ENCODE results near the gene ATP9B. TPM values are rescaled to one million over a fixed set of nuclear protein-coding genes. Genes with fewer than 3 reads are reported as not detected.

ATP9B gene
- total RNA-seq, 1 experiment from 2014 or later = 20.9 TPM

DNA sequence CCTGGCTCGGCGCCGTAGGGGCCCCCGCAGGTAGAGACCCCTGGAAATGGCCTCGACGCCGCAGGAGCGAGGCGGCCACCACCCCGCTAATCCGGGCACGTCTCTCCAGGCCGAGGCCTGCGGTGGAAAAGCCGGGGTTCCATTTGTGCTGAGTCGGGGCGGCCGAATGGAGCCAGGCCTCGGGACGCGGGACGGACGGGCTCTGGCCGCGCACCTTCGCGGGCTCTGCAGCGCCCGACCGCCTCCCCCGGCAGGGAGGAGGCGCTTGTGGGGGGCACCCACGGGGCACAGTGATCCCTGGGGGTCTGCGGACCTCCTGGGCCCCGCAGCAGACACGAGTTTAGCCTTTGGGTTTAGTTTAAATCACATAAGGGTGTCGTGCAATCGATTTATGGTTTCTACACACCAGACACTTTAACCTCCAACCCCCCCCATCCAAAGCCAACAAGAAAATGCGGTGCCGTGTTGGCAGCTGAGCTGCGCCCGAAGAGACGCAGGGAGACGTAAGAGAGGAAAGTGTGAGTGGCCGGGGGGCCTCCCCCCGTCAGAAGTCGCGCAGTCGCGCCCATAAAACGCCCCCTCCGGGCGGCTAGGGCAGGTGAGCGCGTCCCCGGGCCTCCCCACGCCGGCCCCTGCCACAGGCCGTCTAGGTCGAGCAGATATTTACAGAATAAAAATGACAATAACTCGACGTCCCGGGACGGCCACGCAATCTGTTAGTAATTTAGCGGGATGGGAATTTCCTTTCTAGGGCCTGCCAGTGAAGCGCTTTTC, 325.5 kb downstream of the ATP9B start:
- no peak for DNase-seq
- peaks cover 3 to 12% of the 10 kb centered on the region in 2 experiments for H3K4me1 Mint-ChIP-seq
- H3K27me3 ChIP-seq (ENCODE audit: insufficient read depth, low read length) = peaks cover 53% of the 10 kb centered on the region

More for the DNA sequence above, 325.5 kb downstream of the ATP9B start:
- 0 out of 3 replicates have a peak, but pooled peaks have one; percentile 15 for TF ChIP-seq CTCF (conservative IDR thresholded peaks at IDR 0.05)
- Histone ChIP-seq H4K91ac (ENCODE audit: insufficient read length, low read depth, low read length) (no peak overlapping the region), H4K5ac (ENCODE audit: insufficient read length, low read depth, low read length) (no peak overlapping the region), H2BK20ac (ENCODE audit: low read depth, low read length, poor library complexity, severe bottlenecking) (no peak overlapping the region), H2BK15ac (ENCODE audit: low read depth, low read length) (no peak overlapping the region; the same call in 1 of the 2 replicates), H3K9ac (ENCODE audit: extremely low read depth, insufficient read length, low read length) (no peak overlapping the region), H4K20me1 (ENCODE audit: control insufficient read depth, insufficient read depth, insufficient read length) (no peaks in the 10 kb centered on the region), H2AFZ (ENCODE audit: low read length) (no peak overlapping the region), H3K23me2 (ENCODE audit: insufficient read length, low read depth, low read length, poor library complexity, severe bottlenecking) (peaks cover 11% of the 10 kb centered on the region), H3T11ph (ENCODE audit: low read length) (no peak overlapping the region), H3K9me3 (ENCODE audit: control insufficient read depth, low read depth, low read length) (no peaks in the 10 kb centered on the region), H3K56ac (ENCODE audit: insufficient read length, low read depth, low read length) (no peak overlapping the region), H3K23ac (ENCODE audit: insufficient read length, low read depth, low read length) (no peak overlapping the region), H2AK5ac (ENCODE audit: insufficient read length, low read length) (no peak overlapping the region), H2BK120ac (ENCODE audit: low read depth, low read length, poor library complexity, severe bottlenecking) (peak overlapping the region; percentile 80), H3K4me1 (ENCODE audit: insufficient read depth, low read length) (no peaks in the 10 kb centered on the region), H3K27ac (ENCODE audit: insufficient read length, low read depth, low read length) (no peak overlapping the region), H3K79me2 (ENCODE audit: insufficient read depth, low read length) (no peaks in the 10 kb centered on the region), H3K18ac (ENCODE audit: insufficient read length, low read depth, low read length) (peak overlapping the region; percentile 40), H4K8ac (replicated peaks; ENCODE audit: insufficient read length, low read depth, low read length) (no peak overlapping the region), H3K14ac (ENCODE audit: insufficient read depth, low read length) (peak overlapping the region; percentile 47; the same call in 1 of the 2 replicates), H3K4me2 (ENCODE audit: insufficient read depth, insufficient read length, low read length) (peak overlapping the region; percentile 28), H3K79me1 (ENCODE audit: insufficient read depth, low read depth, low read length, poor library complexity, severe bottlenecking) (no peaks in the 10 kb centered on the region), H2BK5ac (ENCODE audit: insufficient read length, low read length) (no peak overlapping the region), H3K4ac (ENCODE audit: low read depth, low read length) (no peak overlapping the region), H2BK12ac (ENCODE audit: insufficient read length, low read depth, low read length) (no peak overlapping the region)
- WGBS (ENCODE audit: extremely low coverage, insufficient read length, low lambda C conversion rate) = no CpG with 5 or more reads among the region's 67 CpGs
- peak overlapping the region; percentile 45 to 79 for H3K4me3 Mint-ChIP-seq
- peaks cover 87% of the 10 kb centered on the region for H3K27me3 Mint-ChIP-seq (ENCODE audit: low read depth)
- H3K27ac Mint-ChIP-seq = no peak overlapping the region
- no peaks in the 10 kb centered on the region; a peak in 1 of 5 replicates for H3K9me3 Mint-ChIP-seq
- no peaks in the 10 kb centered on the region for H3K36me3 Mint-ChIP-seq (ENCODE audit: insufficient read depth in 1 of 3, low read depth in 3 of 3)
